Neuronal stem cell (in vitro differentiated cells): ENCODE results near the gene VTI1A.

ENCODE experiments used
- DNase-seq: peaks from one replicate; pipeline ENCODE4 v3.0.0-alpha.2; 2013; ENCODE audit warnings: low spot score
- H2AFZ ChIP-seq: one replicate; pipeline ENCODE4 v1.6.1; 2013; ENCODE audit warnings: mild to moderate bottlenecking, low read length, inconsistent platforms
- H2AK5ac ChIP-seq: 2 replicates; pipeline ENCODE4 v1.6.1; 2013; ENCODE audit warnings: low read depth, mild to moderate bottlenecking, inconsistent platforms, low read length, moderate library complexity, mixed read lengths
- H2BK120ac ChIP-seq: 2 replicates; pipeline ENCODE4 v1.6.1; 2013; ENCODE audit warnings: low read depth, mild to moderate bottlenecking, inconsistent platforms, low read length, moderate library complexity, mixed read lengths
- H2BK12ac ChIP-seq: one replicate; pipeline ENCODE4 v1.6.1; 2013; ENCODE audit warnings: low read length, inconsistent platforms
- H2BK15ac ChIP-seq: 2 replicates; pipeline ENCODE4 v1.6.1; 2013; ENCODE audit warnings: mild to moderate bottlenecking, low read length, inconsistent platforms, mixed read lengths
- H2BK5ac ChIP-seq: one replicate; pipeline ENCODE4 v1.6.1; 2013; ENCODE audit warnings: inconsistent platforms, mild to moderate bottlenecking, low read length, moderate library complexity
- H3K14ac ChIP-seq: one replicate; pipeline ENCODE4 v1.6.1; 2013; ENCODE audit warnings: low read length, inconsistent platforms
- H3K18ac ChIP-seq: 2 replicates; pipeline ENCODE4 v1.6.1; 2013; ENCODE audit warnings: low read length, inconsistent platforms
- H3K23ac ChIP-seq: 2 replicates; pipeline ENCODE4 v1.6.1; 2013; ENCODE audit warnings: low read depth, mild to moderate bottlenecking, mixed read lengths, low read length, inconsistent platforms; ENCODE audit not compliant: poor library complexity
- H3K27ac ChIP-seq: replicated peaks from 3 replicates; pipeline ENCODE4 v1.5.1; 2013; ENCODE audit warnings: low read length, inconsistent platforms
- H3K27me3 ChIP-seq, 3 experiments: 2 replicates each; pipeline ENCODE4 v1.6.1; 2013; ENCODE audit warnings: low read length in 3 of 3, mild to moderate bottlenecking in 2 of 3, inconsistent platforms in 1 of 3, low read depth in 1 of 3, mixed read lengths in 1 of 3, moderate library complexity in 1 of 3; ENCODE audit not compliant: control insufficient read depth in 3 of 3, insufficient read depth in 3 of 3
- H3K36me3 ChIP-seq, 2 donors: replicated peaks in 1 of 2; 2 replicates each; pipeline ENCODE4 v1.6.1; 2013; ENCODE audit warnings: low read length in 2 of 2; ENCODE audit not compliant: control insufficient read depth in 2 of 2, insufficient read depth in 2 of 2
- H3K4ac ChIP-seq: 2 replicates; pipeline ENCODE4 v1.6.1; 2013; ENCODE audit warnings: inconsistent platforms, mild to moderate bottlenecking, low read length, moderate library complexity
- H3K4me1 ChIP-seq, 2 donors: 1 replicate in 1 of 2; 2 replicates in 1 of 2; pipeline ENCODE4 v1.6.1; 2013; ENCODE audit warnings: low read length in 2 of 2, low read depth in 1 of 2; ENCODE audit not compliant: control insufficient read depth in 2 of 2, insufficient read depth in 1 of 2
- H3K4me2 ChIP-seq: one replicate; pipeline ENCODE4 v1.6.1; 2013; ENCODE audit warnings: mild to moderate bottlenecking, low read length, inconsistent platforms; ENCODE audit not compliant: insufficient read depth, poor library complexity, severe bottlenecking
- H3K4me3 ChIP-seq, 2 donors: 2 replicates each; pipeline ENCODE4 v1.5.1; 2013; ENCODE audit warnings: low read length in 2 of 2, mild to moderate bottlenecking in 2 of 2, inconsistent platforms in 1 of 2, moderate library complexity in 1 of 2
- H3K79me1 ChIP-seq: one replicate; pipeline ENCODE4 v1.6.1; 2013; ENCODE audit warnings: low read depth, mild to moderate bottlenecking, inconsistent platforms, low read length, moderate library complexity
- H3K9ac ChIP-seq: one replicate; pipeline ENCODE4 v1.6.1; 2013; ENCODE audit warnings: mild to moderate bottlenecking, low read depth, low read length, inconsistent platforms; ENCODE audit not compliant: poor library complexity
- H3K9me3 ChIP-seq, 2 donors: replicated peaks in 1 of 2; 2 replicates each; pipeline versions ENCODE3 to v1.6.1; 2013; ENCODE audit warnings: low read length in 2 of 2, mild to moderate bottlenecking in 2 of 2, inconsistent platforms in 1 of 2, low read depth in 1 of 2, mixed read lengths in 1 of 2, moderate library complexity in 1 of 2; ENCODE audit not compliant: control insufficient read depth in 2 of 2, insufficient read depth in 1 of 2
- H4K8ac ChIP-seq: one replicate; pipeline ENCODE4 v1.6.1; 2013; ENCODE audit warnings: low read depth, mild to moderate bottlenecking, inconsistent platforms, low read length, moderate library complexity
- H4K91ac ChIP-seq: one replicate; pipeline ENCODE4 v1.6.1; 2013; ENCODE audit warnings: low read length, low read depth, mild to moderate bottlenecking, inconsistent platforms; ENCODE audit not compliant: poor library complexity
- WGBS, 2 donors: extraction: QIAGEN DNeasy Blood & Tissue Kit; methylation state at CpG; one replicate each; pipeline ENCODE4 v1.1.7; 2013; ENCODE audit warnings: missing lambda C conversion rate in 2 of 2, mixed read lengths in 1 of 2; ENCODE audit not compliant: insufficient read length in 2 of 2, insufficient replicate concordance in 1 of 2; ENCODE audit errors: extremely low coverage in 2 of 2; 5-methylcytosine and 5-hydroxymethylcytosine counted together

Gene VTI1A

DNA sequence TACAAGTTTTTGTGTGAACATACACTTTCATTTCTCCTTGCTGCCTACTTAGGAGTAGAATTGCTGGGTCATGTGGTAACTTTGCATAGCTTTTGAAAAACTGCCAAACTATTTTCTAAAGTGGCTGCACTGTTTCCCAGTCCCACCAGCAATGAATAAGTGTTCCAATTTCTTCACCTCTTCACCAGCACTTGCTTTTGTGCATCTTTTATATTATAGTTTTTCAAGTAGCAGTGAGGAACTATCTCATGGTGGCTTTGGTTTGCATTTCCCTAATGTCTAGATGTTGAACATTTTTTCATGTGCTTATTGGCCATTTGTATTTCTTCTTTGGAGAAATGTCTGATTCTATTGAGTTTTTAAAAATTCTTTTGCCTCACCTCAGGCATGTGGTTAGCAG is 273.2 kb downstream of the VTI1A start:
- Histone ChIP-seq H3K18ac (no peak overlapping the region), H3K79me1 (no peaks in the 10 kb centered on the region), H3K4me2 (no peak overlapping the region), H3K4me1 (peaks cover 3 to 24% of the 10 kb centered on the region in 2 donors), H3K9ac (no peak overlapping the region), H2AK5ac (no peak overlapping the region), H2AFZ (no peak overlapping the region), H3K9me3 (no peaks in the 10 kb centered on the region), H3K36me3 (no peaks in the 10 kb centered on the region), H3K4ac (no peak overlapping the region), H3K27me3 (no peaks in the 10 kb centered on the region), H2BK5ac (no peak overlapping the region), H4K91ac (no peak overlapping the region), H2BK15ac (no peak overlapping the region), H2BK120ac (no peak overlapping the region), H4K8ac (no peak overlapping the region), H3K27ac (no peak overlapping the region), H2BK12ac (no peak overlapping the region), H3K4me3 (no peak overlapping the region), H3K23ac (no peak overlapping the region), H3K14ac (no peak overlapping the region)
- no peak for DNase-seq

DNA sequence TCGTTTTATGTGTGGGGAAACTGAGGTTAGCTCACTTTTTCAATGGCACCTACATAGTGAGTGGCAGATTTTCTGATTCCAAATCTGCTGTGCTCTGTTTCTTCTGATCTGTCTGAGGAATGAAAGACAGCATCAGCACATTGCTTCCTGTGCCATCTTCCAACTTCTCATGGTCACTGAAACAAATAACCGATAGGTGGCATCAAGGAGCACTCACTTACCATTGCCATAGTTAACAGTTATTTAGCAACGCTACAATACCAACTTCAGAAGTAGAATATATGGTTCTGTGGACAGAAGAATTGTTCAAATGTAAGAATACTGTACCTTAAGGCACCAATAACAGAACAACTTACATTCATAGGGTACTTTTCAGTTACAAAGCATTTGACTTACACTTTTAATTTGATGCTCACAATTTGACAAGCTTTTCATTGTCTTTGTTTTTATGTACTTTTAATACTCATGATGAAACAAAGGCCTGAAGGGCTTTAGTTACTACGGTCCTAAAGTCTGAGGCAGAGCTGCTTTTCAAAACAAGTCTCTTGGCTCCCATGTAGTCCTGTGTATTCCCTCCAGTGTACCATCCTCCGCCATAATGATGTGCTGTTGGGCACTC is 274.2 kb downstream of the VTI1A start:
- H2BK120ac ChIP-seq: no peak overlapping the region
- H3K23ac ChIP-seq: no peak overlapping the region
- H4K8ac ChIP-seq: no peak overlapping the region
- H3K18ac ChIP-seq: no peak overlapping the region
- no peaks in the 10 kb centered on the region for H3K36me3 ChIP-seq
- H2AK5ac ChIP-seq: no peak overlapping the region
- H3K4ac ChIP-seq: no peak overlapping the region
- H4K91ac ChIP-seq: no peak overlapping the region
- H3K9ac ChIP-seq: no peak overlapping the region
- H2BK15ac ChIP-seq: no peak overlapping the region
- no peaks in the 10 kb centered on the region for H3K27me3 ChIP-seq
- no peak overlapping the region for H2BK5ac ChIP-seq
- H3K4me3 ChIP-seq: no peak overlapping the region
- no peak overlapping the region for H2BK12ac ChIP-seq
- no peaks in the 10 kb centered on the region for H3K79me1 ChIP-seq
- H2AFZ ChIP-seq: no peak overlapping the region
- WGBS, 2 donors: no CpG with 5 or more reads among the region's 5 CpGs
- H3K14ac ChIP-seq: no peak overlapping the region
- H3K4me1 ChIP-seq: peaks cover 3 to 24% of the 10 kb centered on the region in 2 donors
- DNase-seq: no peak
- H3K4me2 ChIP-seq: no peak overlapping the region
- no peaks in the 10 kb centered on the region for H3K9me3 ChIP-seq
- no peak overlapping the region for H3K27ac ChIP-seq

- Histone ChIP-seq H2AFZ (no peak overlapping the region), H2AK5ac (no peak overlapping the region), H3K4me2 (no peak overlapping the region), H3K9me3 (peaks cover 0 to 5% of the 10 kb centered on the region in 2 donors), H2BK12ac (no peak overlapping the region), H3K4me1 (peaks cover 3 to 19% of the 10 kb centered on the region in 2 donors), H2BK120ac (no peak overlapping the region), H2BK5ac (no peak overlapping the region), H4K8ac (no peak overlapping the region), H4K91ac (no peak overlapping the region), H3K36me3 (no peaks in the 10 kb centered on the region), H3K9ac (no peak overlapping the region), H3K4me3 (no peak overlapping the region), H3K14ac (no peak overlapping the region), H3K23ac (no peak overlapping the region), H3K18ac (no peak overlapping the region), H3K4ac (no peak overlapping the region), H3K79me1 (no peaks in the 10 kb centered on the region), H3K27me3 (no peaks in the 10 kb centered on the region), H3K27ac (no peak overlapping the region), H2BK15ac (no peak overlapping the region)
- no CpG with 5 or more reads among the region's 3 CpGs for WGBS, 2 donors
- no peak for DNase-seq
Observed at GRCh38 chr10:112722758-112723157, 275.7 kb downstream of the VTI1A start.

GRCh38 chr10:112723876-112724275 is 276.9 kb downstream of the VTI1A start:
- no peak for DNase-seq
- Histone ChIP-seq H3K9me3 (peaks cover 0 to 6% of the 10 kb centered on the region in 2 donors), H3K9ac (no peak overlapping the region), H3K27me3 (no peaks in the 10 kb centered on the region), H4K91ac (no peak overlapping the region), H3K14ac (no peak overlapping the region), H2BK120ac (no peak overlapping the region), H3K23ac (no peak overlapping the region), H3K4me2 (no peak overlapping the region), H3K79me1 (no peaks in the 10 kb centered on the region), H3K4me1 (peaks cover 6 to 28% of the 10 kb centered on the region in 2 donors), H3K27ac (no peak overlapping the region), H2AK5ac (no peak overlapping the region), H3K36me3 (no peaks in the 10 kb centered on the region), H3K4me3 (no peak overlapping the region), H2AFZ (no peak overlapping the region), H3K4ac (no peak overlapping the region), H2BK12ac (no peak overlapping the region), H3K18ac (no peak overlapping the region), H2BK15ac (no peak overlapping the region), H2BK5ac (no peak overlapping the region), H4K8ac (no peak overlapping the region)
